Neural cell (in vitro differentiated cells): ENCODE data around the gene TRAM2. TPM values are rescaled to one million over a fixed set of nuclear protein-coding genes. Genes with fewer than 3 reads are reported as not detected.

ENCODE experiments used
- H2AFZ ChIP-seq: fragments of 200-600, 300-800 bp; sonication (generic), shearing (Covaris generic); 2 replicates; pipeline ENCODE4 v1.6.0; 2014; ENCODE audit warnings: low read depth, mild to moderate bottlenecking, antibody characterized with exemption, low read length, moderate library complexity
- H3F3A ChIP-seq: fragments of 200-600 bp; shearing (Covaris generic); 2 replicates; pipeline ENCODE4 v1.6.1; 2016; ENCODE audit warnings: mild to moderate bottlenecking, moderate library complexity, mixed read lengths, antibody characterized with exemption, low read length; ENCODE audit not compliant: insufficient read depth, poor library complexity, severe bottlenecking
- H3K27ac ChIP-seq: fragments of 200-600, 300-800 bp; sonication (generic), shearing (Covaris generic); 2 replicates; pipeline ENCODE4 v1.5.1; 2014; ENCODE audit warnings: mild to moderate bottlenecking, low read length, moderate library complexity
- H3K27me3 ChIP-seq: fragments of 300-800, 200-600 bp; sonication (generic), shearing (Covaris generic); 2 replicates; pipeline ENCODE4 v1.6.0; 2014; ENCODE audit warnings: mild to moderate bottlenecking, low read depth, low read length, moderate library complexity; ENCODE audit not compliant: insufficient read depth
- H3K36me3 ChIP-seq: fragments of 300-800, 200-600 bp; sonication (generic), shearing (Covaris generic); 2 replicates; pipeline ENCODE4 v1.5.1; 2014; ENCODE audit warnings: mild to moderate bottlenecking, antibody characterized with exemption, low read length, moderate library complexity; ENCODE audit not compliant: insufficient read depth
- H3K4me2 ChIP-seq: fragments of 300-800, 200-600 bp; sonication (generic), shearing (Covaris generic); 2 replicates; pipeline ENCODE4 v1.6.0; 2014; ENCODE audit warnings: mild to moderate bottlenecking, low read length
- H3K4me3 ChIP-seq: fragments of 300-800, 200-600 bp; sonication (generic), shearing (Covaris generic); 2 replicates; pipeline ENCODE4 v1.5.1; 2014; ENCODE audit warnings: mild to moderate bottlenecking, low read length, moderate library complexity
- H3K79me2 ChIP-seq: fragments of 200-600 bp; shearing (Covaris generic); replicated peaks from 2 replicates; pipeline ENCODE4 v1.6.0; 2014; ENCODE audit warnings: mild to moderate bottlenecking, low read length, moderate library complexity; ENCODE audit not compliant: insufficient read depth
- H3K9ac ChIP-seq: fragments of 300-800, 200-600 bp; sonication (generic), shearing (Covaris generic); 2 replicates; pipeline ENCODE4 v1.6.1; 2016; ENCODE audit warnings: mild to moderate bottlenecking, low read length, mixed read lengths
- H3K9me2 ChIP-seq: fragments of 200-600 bp; shearing (Covaris generic); 2 replicates; pipeline ENCODE4 v1.6.1; 2016; ENCODE audit warnings: mild to moderate bottlenecking, low read length, mixed read lengths; ENCODE audit not compliant: insufficient read depth
- H3K9me3 ChIP-seq: fragments of 200-600, 300-800 bp; sonication (generic), shearing (Covaris generic); 2 replicates; pipeline ENCODE4 v1.6.1; 2016; ENCODE audit warnings: mild to moderate bottlenecking, mixed run types, low read length, moderate library complexity, mixed read lengths
- H4K20me1 ChIP-seq: fragments of 200-600 bp; shearing (Covaris generic); 2 replicates; pipeline ENCODE4 v1.6.1; 2016; ENCODE audit warnings: mild to moderate bottlenecking, mixed run types; ENCODE audit not compliant: insufficient read depth
- CTCF ChIP-seq: fragments of 450-650 bp; IDR thresholded peaks from 2 replicates; pipeline ENCODE4 v1.5.1; 2014; ENCODE audit warnings: antibody characterized with exemption, mild to moderate bottlenecking, moderate library complexity; ENCODE audit not compliant: poor library complexity, severe bottlenecking
- EP300 ChIP-seq: fragments of 450-650 bp; conservative IDR thresholded peaks from 2 replicates; pipeline ENCODE4 v1.6.1; 2014; ENCODE audit warnings: antibody characterized with exemption, mild to moderate bottlenecking, moderate library complexity; ENCODE audit not compliant: poor library complexity, severe bottlenecking
- EZH2 ChIP-seq: fragments of 200-600, 300-800 bp; shearing (Covaris generic), sonication (generic); IDR thresholded peaks from 2 replicates; pipeline ENCODE4 v1.6.1; 2014; ENCODE audit warnings: antibody characterized with exemption, low read length, borderline replicate concordance, mild to moderate bottlenecking; ENCODE audit not compliant: insufficient read depth, poor library complexity, severe bottlenecking
- MXI1 ChIP-seq: fragments of 450-650 bp; conservative IDR thresholded peaks from 2 replicates; pipeline ENCODE4 v1.6.1; 2014; ENCODE audit warnings: antibody characterized with exemption, mild to moderate bottlenecking; ENCODE audit not compliant: poor library complexity, severe bottlenecking
- POLR2AphosphoS5 ChIP-seq: IDR thresholded peaks from 2 replicates; pipeline ENCODE4 v1.6.1; 2012
- RAD21 ChIP-seq: fragments of 450-650 bp; conservative IDR thresholded peaks from 2 replicates; pipeline ENCODE4 v1.6.1; 2014; ENCODE audit warnings: antibody characterized with exemption, mild to moderate bottlenecking, moderate library complexity
- REST ChIP-seq: IDR thresholded peaks from 2 replicates; pipeline ENCODE4 v1.6.1; 2012; ENCODE audit warnings: borderline replicate concordance
- SMC3 ChIP-seq: fragments of 450-650 bp; conservative IDR thresholded peaks from 2 replicates; pipeline ENCODE4 v1.6.1; 2014; ENCODE audit warnings: antibody characterized with exemption, mild to moderate bottlenecking, moderate library complexity; ENCODE audit not compliant: poor library complexity
- TAF1 ChIP-seq: IDR thresholded peaks from 2 replicates; pipeline ENCODE4 v1.6.1; 2012; ENCODE audit warnings: low read depth
- polyA plus RNA-seq: library from polyadenylated mRNA; depleted of rRNA; stranded (reverse); fragments of >200 nt; gene quantifications from 2 replicates; pipeline ENCODE4 v1.2.3, GENCODE V29; 2014

The TRAM2 gene
- polyA plus RNA-seq, 1 donor from 2014 or later, result 0.41 TPM

- H3K9me2 ChIP-seq, result no peaks in the 10 kb centered on the region
- H3K4me2 ChIP-seq, result no peak overlapping the region
- H4K20me1 ChIP-seq, result no peaks in the 10 kb centered on the region
- no peak overlapping the region for H3K4me3 ChIP-seq
- H3K27me3 ChIP-seq, result no peaks in the 10 kb centered on the region
- H3K36me3 ChIP-seq, result no peaks in the 10 kb centered on the region
- no peaks in the 10 kb centered on the region for H3F3A ChIP-seq
- TF ChIP-seq POLR2AphosphoS5 (no peak), EP300 (no peak), TAF1 (no peak), RAD21 (no peak), SMC3 (no peak), CTCF (no peak), EZH2 (no peak), MXI1 (no peak), REST (no peak)
- no peaks in the 10 kb centered on the region for H3K79me2 ChIP-seq
- H3K9me3 ChIP-seq, result no peaks in the 10 kb centered on the region
- H3K9ac ChIP-seq, result no peak overlapping the region
- H2AFZ ChIP-seq, result no peak overlapping the region
- no peak overlapping the region for H3K27ac ChIP-seq
Observed at GRCh38 chr6:52616059-52616690, 39.3 kb upstream of the TRAM2 start.

DNA sequence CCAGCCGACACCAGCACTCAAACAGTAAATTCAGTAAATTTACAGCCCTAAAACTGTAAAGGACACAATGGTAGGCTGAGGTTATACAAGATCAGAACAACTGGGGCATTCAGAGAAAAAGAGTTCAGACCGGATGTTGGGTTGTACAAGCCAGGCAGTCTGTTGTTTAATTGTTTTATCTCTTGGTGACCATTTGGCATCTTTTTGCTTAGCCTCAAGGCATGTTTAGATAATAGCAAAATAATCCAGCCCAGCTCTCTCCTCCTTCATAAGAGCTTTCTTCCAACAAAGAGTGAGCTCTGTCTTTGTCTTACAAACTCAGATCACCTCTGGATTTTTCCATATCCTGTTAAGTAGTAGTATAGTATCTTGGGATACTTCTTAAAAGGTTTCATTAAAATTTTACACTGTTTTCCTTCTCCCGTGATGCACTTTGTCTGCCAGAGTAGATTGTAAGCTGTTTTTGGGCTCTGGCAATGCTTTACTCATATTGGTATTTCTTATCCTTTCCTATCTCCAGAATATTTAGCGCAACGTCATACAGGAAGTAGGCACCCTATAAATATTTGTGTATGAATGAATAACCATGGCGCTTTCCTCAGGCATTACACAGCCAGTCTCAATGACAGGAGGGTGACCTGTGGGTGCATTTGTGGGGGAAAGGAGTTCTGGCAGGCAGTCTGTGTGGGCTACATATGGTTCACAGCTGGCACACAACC is 35.6 kb upstream of the TRAM2 start:
- Histone ChIP-seq H3K4me2 (no peak overlapping the region), H2AFZ (no peak overlapping the region), H3K9me2 (no peaks in the 10 kb centered on the region)

More for the DNA sequence above, 35.6 kb upstream of the TRAM2 start:
- no peak overlapping the region for H3K27ac ChIP-seq
- H3F3A ChIP-seq, result no peaks in the 10 kb centered on the region
- no peaks in the 10 kb centered on the region for H3K27me3 ChIP-seq
- H3K9ac ChIP-seq, result no peak overlapping the region
- no peaks in the 10 kb centered on the region for H3K9me3 ChIP-seq
- H3K4me3 ChIP-seq, result no peak overlapping the region
- H3K36me3 ChIP-seq, result no peaks in the 10 kb centered on the region
- no peaks in the 10 kb centered on the region for H3K79me2 ChIP-seq
- TF ChIP-seq POLR2AphosphoS5 (no peak), EZH2 (no peak), REST (no peak)
- no peaks in the 10 kb centered on the region for H4K20me1 ChIP-seq
